H4 (cell line): ENCODE data around the gene ROBO2. TPM values are rescaled to one million over a fixed set of nuclear protein-coding genes. Genes with fewer than 3 reads are reported as not detected.
"Not testable (repeated sequence)": the region's sequence is repeated elsewhere in the genome, so short reads cannot be mapped to it uniquely, and the experiment has no call there.

Source experiments
- DNase-seq: peaks from one replicate; pipeline ENCODE4 v3.0.0-alpha.2; 2015; ENCODE audit warnings: low spot score
- total RNA-seq: library from RNA; depleted of rRNA; stranded (reverse); fragments of >200 nt; shearing (Covaris generic); gene quantifications from 2 replicates; pipeline ENCODE4 v1.2.3, GENCODE V29; 2014

ROBO2 gene
- total RNA-seq, 1 experiment from 2014 or later: 7.5 TPM

DNA sequence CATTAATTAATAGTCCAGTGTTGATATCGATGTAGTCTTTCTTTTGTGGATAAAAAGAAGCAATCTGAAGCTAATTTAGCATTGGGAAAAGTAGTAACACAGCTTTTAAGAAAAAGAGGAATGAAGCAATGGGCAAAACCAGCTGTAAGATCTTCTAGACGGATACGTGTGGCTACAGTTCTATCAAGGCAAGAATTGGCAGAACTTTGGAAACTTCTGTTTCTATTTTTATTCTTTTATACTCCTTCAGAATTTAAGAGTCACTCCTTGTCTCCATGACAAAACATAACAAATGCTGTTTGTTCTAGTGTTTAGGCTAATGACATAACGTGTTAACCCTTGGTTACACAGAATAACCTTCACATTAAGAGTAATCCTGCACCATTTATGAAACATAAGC is 289.2 kb downstream of the ROBO2 start:
- DNase-seq: no peak

DNA sequence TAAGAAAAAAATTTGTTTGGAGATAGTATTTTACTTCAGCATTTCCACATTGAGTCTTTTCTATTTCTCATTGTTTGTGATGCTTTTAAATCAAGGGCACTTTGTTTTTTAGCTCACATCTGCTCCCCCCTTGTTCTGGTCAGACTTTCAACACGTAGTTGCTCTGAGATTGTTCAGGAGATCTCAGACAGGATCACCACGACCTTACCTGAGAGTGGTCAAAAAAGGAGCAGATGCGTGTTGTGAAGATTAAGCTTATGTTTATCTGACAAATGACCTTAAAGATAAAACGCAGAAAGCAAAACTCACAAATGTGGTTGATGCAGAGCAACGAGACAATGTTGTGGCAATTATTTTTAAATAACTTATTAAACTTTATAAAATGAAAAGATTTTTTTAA is 298.3 kb downstream of the ROBO2 start:
- no peak for DNase-seq

DNA sequence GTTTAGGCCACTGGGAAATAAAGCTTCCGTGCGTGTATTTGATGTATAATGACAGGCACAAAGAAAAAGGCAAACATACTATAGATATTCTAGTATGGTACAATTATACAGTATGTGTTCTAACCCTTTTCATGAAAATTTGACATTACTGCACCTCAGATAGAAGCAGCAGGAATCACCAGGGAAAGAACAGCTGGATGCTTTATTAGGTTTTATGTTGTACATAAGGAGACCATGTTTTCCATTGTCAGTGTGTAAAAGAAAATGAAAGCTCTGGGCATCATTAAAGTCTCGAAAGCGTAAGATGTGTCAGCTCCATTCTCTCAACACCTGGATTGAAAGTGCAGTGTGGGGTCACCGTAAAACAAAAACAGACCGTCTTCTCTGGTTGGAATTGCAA is 302.1 kb downstream of the ROBO2 start:
- DNase-seq: no peak

DNA sequence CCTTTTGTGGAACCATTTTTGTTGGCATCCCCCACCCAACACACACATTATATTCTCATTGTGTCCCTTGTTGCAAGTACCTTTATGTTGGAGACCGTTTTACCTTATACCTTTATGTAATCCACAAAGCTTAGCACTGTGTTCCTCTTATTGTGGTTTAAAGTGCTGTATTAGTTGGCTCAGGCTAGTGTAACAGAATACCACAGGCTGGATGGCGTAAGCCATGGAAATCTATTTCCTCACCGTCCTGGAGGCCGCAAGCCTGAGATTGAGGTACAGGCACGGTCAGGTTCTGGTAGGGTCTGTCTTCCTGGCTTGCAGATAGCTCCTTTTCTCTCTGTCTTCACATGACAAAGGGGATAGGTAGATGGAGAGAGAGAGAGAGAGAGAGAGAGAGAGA is 302.8 kb downstream of the ROBO2 start:
- DNase-seq: no peak

DNA sequence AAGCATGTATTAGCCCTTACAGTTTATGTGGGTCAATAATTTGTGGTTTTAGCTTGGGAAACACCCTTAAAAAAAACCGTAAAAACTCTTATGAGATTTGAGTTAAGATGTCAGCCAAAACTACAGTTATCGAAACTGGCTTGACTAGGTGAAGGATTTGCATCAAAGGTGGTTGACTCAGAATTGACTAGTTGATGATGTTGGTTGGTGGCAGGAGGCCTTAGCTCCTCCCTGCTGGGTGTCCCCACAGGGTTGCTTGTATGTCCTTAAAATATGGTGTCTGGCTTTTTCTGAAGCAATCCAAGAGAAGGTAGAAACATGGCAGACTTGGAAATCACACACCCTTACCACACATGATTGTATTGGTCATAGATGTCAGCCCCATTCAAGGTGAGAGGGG is 305.1 kb downstream of the ROBO2 start:
- DNase-seq: no peak

DNA sequence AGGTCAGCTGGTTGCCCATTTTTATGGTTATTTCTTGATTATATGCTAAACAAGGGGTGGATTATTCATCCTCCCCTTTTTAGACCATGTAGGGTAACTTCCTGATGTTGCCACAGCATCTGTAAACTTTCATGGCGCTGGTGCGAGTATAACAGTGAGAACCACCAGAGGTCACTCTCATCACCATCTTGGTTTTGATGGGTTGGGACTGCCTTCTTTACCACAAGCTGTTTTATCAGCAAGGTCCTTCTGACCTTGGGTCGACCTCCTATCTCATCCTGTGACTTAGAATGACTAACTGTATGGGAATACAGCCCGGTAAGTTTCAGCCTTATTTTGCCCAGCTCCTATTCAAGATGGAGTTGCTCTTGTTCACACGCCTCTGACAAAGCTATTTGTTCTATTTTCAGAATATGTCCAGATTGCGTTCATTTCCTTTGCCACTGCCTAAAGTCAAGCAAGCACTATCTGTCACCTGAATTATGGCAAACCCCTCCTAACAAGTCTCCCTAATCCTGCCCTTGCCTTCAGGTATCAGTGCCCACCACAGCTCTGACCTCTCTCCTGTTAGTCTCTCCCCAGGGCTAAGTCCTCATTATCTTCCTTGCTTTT is 308.5 kb downstream of the ROBO2 start:
- DNase-seq: peak; percentile 42

DNA sequence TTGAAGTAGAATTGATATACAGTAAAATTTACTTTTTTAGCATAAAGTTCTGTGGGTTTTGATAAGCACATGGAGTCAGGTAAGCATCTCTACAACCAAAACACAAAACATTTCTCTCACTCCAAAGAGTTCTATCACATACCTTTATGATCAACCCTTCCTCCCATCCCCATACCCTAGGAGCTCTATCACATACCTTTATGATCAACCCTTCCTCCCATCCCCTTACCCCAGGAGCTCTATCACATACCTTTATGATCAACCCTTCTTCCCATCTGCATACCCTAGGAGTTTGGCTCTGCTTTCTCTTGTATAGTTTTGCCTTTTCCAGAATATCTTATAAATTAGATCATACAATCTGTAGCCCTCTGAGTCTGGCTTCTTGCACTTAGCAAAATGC is 315.1 kb downstream of the ROBO2 start:
- no peak for DNase-seq

DNA sequence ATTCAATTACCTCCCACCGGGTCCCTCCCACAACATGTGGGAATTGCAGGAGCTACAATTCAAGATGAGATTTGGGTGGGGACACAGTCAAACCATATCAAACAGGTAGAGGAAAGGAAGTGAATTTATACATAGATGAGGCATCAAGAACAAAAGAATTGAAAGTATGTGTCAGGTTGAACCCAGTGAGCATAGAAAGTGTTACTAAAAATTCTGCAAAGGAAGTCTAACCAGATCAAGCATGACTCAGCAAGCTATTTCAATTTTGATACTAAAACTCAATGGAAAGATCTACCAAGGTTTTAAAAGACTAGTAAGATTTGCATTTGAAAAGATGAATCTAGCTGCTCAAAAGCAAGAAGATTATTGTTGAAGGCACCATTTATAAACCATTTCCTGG is 323.0 kb downstream of the ROBO2 start:
- no peak for DNase-seq

DNA sequence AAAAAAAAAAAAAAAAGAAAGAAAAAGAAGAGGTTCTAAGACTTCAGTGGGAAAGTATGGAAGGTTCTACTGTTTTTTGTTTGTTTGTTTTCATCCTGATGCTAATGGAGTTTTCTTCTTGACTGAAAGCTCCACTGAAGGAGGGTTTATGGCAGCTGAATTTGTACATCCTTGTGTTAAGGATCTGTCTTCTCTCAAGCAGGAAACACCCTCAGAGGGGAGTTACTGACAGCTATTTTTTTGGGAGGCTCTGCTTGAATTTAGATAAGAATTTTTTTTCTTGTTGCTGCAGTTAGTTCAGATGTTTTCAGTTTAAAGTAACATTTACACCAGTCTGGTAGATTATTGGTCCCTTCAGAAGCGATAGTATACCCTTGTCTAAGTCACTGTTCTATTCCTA is 325.3 kb downstream of the ROBO2 start:
- DNase-seq: no peak

DNA sequence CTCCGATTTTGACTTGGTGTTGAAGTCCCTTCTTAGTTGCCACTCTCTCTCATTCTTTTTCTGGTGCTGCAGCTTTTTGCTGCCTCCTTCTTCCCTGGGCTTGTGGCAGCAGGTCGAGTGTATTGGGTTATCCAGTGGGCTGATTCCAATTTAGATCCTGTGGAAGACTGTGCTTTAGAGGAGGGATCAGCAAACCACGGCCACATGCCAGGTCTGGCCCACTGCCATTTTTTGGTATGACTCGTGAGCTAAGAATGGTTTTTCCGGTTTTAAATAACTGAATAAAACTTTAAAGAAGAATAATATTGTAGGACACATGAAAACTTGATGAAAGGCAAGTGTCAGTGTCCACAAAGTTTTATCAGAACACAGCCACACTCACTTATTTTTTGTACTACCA is 330.5 kb downstream of the ROBO2 start:
- peak; percentile 39 for DNase-seq

DNA sequence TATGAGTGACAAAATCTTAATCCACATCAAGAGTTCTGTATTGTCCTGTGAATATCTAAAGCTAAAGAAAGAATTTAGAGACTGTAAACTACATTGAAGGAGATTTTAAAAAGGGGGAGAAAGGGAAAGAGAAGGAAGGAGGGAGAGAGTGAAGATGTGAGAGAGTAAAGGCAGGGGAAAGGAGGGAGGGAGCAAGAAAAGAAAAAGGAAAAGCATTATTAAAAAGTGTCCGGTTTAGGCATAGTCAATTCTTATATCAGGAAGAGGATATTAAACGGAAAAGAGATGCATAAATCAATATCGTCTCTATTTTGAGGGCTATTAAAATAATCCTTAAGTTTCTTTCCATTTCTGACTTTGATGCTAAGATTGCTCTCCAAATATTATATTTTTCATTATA is 332.1 kb downstream of the ROBO2 start:
- DNase-seq: no peak

DNA sequence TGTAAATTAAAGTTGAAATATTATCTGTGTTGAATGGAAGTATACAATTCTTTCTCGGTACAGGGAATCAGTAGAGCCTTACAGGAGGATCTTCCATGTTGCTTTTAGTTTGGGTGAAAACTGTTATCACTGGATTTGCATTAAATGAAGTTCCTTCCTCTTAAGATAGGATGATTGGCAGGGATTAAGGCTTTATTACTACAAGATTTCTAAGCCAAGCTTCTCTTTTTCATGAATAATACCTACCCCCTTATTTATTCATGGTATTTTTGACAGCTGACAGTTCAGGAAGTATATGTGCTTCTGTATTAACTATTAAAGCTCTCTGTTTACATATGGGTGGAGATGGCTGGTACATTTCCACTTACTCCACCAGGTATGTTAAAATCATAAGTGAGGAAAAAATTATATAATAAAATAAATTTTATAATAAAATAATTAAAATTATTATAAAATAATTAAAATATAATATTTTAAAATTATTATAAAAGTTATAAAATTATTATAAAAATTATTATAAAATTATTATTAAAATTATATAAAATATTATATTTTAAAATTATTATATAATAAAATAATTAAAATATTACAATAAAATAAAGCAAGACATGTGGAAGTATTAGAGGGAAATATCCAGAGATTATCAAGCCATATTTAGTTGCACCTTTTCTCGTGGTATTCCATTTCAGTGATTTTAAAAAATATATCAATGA is 332.9 kb downstream of the ROBO2 start:
- DNase-seq: no peak

DNA sequence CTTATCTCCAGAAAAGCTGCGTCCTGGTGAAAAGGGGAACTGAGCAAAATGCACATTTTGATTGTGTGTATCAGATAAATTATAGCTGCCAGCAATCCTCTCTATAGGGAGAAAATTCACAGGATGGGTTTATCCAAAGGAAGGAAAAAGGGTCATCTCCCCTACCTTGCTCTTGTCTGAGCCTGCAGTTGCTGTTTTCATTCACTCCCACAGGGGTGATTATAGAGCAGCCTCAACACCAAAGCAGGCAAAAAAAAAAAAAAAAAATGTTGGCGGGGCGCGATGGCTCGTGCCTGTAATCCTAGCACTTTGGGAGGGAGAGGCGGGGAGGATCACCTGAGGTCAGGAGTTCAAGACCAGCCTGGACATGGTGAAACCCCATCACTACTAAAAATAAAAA is 333.7 kb downstream of the ROBO2 start:
- DNase-seq: no peak

DNA sequence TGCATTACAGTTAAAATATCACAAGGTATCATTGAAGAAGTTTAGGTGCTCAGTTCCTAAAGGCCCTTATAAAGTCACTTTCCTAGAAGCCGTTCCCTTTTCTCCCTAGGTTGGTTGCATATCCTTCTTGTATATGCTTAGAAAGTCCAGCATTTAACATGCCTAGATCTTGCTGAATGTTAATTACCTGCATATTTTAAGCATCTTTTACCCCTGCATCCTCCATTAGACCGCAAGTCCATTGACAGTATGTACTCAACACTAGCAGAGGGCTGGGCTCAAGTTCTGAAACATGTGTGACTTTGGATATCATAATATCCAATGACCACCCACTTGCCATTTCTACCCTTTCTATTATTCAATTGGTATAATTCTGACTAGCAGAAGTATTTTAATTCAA is 336.6 kb downstream of the ROBO2 start:
- DNase-seq: no peak

DNA sequence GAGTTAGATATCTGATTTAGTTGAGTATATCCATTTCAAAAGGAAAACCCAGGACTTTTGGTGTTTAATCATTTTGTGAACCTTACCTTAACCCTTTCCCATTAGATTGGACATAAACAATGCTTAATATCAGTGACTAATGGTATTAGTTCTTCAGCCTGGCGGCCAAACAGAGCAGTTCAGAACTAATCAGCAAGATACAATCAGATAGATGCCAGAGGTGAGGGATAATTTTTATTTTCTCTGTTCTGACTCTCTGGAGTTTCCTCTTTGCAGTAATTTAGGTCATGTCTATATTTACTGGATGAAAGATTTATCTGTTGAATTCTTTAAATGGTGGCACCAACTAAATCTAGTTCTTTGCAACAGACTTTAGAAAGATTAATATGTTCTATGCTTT is 337.8 kb downstream of the ROBO2 start:
- no peak for DNase-seq

DNA sequence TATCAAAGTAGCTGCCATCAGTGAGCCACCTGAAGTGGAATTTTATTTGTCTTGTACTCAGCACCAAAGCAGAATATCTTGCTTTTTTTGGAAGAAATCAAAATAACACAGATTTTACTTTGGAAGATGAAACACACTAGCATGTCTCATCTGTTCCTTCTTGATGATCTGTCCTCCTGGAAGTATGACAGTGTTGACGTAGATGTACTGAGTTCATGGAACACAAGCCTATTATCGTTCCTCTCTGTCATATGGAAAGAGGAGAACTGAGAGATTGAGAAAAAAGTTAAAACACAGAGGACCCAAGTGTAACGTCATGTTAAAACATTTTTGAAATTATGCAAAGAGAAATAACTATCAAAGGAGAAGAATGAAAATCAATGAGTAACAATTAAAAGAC is 340.2 kb downstream of the ROBO2 start:
- DNase-seq: no peak

DNA sequence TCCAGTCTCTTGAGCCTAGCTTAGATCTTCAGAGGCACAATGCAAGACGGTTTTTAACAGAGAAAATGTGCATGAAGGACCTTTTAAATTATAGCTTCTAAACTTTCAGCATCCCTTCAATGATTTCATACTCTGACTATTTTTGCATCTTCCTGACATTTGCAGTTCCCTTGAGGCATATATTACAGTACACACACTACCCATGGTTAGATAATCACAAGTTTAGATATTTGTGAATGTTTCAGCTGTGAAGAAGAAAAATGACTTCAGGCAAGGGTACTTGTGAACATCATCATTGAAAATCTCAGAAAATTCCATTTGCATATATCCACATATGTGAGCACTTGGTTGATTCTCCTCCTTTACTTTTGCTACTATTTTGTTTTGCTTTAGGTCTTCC is 341.5 kb downstream of the ROBO2 start:
- DNase-seq: no peak

DNA sequence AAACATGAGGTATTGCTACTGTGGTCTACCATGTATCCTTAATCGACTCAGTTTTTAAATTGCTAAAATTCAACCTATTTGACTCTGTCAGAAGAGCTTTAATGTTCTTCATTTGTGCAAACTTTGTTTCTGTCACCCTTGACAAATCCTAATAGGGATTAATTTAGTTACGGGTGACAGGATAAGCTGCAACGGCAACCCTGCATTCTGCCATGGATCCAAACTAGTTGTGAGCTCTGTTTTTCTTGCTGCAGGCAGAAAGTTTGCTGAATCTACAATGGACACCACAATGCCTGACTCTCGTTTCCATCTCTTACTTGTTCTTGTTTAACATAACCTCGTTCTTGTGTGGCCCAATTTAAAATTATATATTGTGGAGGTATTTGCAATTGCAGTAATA is 352.3 kb downstream of the ROBO2 start:
- no peak for DNase-seq

DNA sequence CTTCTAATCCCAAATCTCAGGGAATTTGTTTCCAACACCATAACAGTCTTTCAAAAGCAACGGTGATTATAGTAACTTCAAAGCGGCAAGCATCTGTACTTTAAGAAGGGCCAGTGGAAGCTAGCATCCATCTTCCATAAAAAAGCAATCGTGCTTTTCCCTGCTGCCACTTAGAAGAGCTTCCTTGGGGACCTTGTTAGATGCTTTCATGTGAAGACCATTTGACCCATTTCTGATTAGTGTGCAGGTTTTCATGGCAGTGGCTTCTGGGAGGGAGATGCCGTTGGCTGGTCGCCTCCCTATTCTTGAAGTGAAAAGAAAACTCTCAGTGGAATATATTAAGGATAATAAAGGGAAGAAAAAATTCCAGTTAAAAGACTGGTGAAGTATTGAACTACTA is 354.1 kb downstream of the ROBO2 start:
- DNase-seq: no peak

DNA sequence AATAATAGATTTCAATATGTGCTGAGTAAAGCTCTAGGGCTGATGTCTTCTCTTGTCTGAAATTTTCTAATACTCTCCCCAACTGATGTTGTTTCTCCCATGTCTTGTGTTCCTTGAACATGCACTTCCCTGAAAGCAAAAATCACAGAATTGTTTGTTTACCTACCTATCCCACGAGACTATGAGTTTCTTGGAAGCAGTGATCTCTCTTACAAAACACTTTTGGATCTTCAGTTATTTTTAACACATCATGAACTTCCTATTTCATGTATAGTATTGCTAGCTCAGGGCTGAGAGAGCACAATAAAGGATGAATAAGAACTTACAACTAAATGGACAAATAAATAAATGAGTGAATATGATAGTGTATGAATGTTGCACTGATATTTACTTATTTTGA is 365.0 kb downstream of the ROBO2 start:
- no peak for DNase-seq

DNA sequence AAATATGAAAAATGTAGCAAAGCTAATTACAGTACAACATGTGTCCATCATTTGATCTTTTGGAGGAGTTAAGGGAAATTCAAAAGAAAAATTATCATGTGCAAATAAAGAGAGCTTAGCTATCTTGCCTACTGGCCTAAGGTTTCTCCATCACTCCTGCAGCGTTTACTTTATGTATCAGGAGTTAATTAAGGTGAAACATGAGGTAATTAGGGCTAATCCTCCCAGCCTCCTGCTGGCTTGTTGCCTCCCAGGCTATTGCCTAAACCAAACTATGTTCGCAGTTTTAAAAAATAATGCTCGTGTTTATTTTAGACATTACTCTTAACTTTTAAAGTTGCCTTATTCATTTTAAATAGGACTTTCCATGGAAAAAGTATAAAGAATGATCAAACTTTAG is 367.5 kb downstream of the ROBO2 start:
- no peak for DNase-seq

DNA sequence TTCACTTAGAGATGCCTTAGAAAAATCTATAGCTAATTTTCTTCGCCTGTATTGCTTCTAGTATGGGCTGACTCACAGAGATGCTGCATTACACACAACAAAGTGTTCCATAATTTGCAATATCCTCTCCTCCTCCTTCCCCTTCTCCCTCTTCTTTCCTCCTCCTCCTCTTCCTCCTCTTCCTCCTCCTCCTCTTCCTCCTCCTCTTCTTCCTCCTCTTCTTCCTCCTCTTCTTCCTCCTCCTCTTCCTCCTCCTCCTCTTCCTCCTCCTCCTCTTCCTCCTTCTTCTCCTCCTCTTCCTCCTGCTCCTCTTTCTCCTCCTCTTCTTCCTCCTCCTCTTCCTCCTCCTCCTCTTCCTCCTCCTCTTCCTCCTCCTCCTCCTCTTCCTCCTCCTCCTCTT is 370.4 kb downstream of the ROBO2 start:
- DNase-seq: not testable (repeated sequence)

DNA sequence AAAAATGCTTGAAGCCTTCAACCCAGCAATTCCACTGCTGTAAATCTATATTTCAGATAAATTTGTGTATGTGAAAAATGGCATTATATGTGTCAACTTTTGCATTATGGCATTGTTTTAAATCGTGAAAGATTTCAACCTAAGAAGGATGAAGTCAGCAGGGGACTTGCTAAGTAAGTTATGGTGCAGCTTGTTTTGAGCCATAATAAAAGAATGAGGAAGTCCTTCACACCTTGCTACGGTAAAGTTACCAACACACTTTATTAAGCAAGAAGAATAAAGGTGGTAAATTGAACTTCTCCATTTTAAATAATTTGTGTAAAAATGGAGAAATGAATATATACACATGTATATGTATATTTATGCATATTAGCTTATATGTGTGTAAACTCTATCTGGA is 371.4 kb downstream of the ROBO2 start:
- no peak for DNase-seq

DNA sequence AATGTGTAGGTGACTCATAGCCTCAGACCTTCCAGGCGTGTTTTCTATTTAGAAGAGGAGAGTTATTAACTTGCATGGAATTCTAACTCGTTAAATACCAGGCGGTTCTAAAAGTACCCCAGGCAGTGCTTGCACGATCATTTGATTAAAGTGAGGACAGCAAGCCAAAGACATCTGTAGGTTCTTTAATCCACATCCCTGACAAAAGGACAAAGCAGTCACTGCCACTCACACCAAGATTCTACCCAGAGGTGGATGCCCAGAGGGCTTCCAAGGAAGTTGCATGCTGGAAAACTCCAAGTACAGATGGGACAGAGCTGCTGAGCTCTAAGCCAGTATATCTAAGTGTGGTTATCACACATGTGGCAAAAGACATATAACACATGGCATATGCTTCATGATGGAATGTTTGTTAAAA is 372.1 kb downstream of the ROBO2 start:
- no peak for DNase-seq
